ENCODE measurements around the gene RALY. TPM values are rescaled to one million over a fixed set of nuclear protein-coding genes. Genes with fewer than 3 reads are reported as not detected.
A peak's percentile ranks its signal among the peaks of the same experiment; 100 is the strongest.

RALY gene
- total RNA-seq, 1 experiment from 2014 or later: 119 TPM

- Histone ChIP-seq H3K27me3 (ENCODE audit: insufficient read depth, low read length) (no peaks in the 10 kb centered on the region), H3K27ac (ENCODE audit: low read depth, low read length) (no peak overlapping the region), H3K4me1 (ENCODE audit: control insufficient read depth in 1 of 2, insufficient read depth in 2 of 2, low read length in 2 of 2) (no peaks in the 10 kb centered on the region), H3K9me2 (ENCODE audit: insufficient read depth) (no peaks in the 10 kb centered on the region), H2AFZ (ENCODE audit: low read depth, low read length, poor library complexity, severe bottlenecking) (no peak overlapping the region), H3K79me2 (ENCODE audit: insufficient read depth, low read length) (no peaks in the 10 kb centered on the region), H3K36me3 (ENCODE audit: control insufficient read depth in 1 of 2, insufficient read depth in 2 of 2, low read length in 2 of 2) (no peaks in the 10 kb centered on the region), H3K4me2 (ENCODE audit: low read length) (no peak overlapping the region), H3K9me3 (ENCODE audit: control insufficient read depth in 1 of 2, insufficient read depth in 1 of 2, low read depth in 1 of 2, low read length in 2 of 2) (no peaks in the 10 kb centered on the region), H3K4me3 (replicated peaks in 1 of 2; ENCODE audit: low read depth in 1 of 2, low read length in 2 of 2) (no peak overlapping the region), H4K20me1 (ENCODE audit: insufficient read depth) (no peaks in the 10 kb centered on the region), H3K9ac (ENCODE audit: low read length) (no peak overlapping the region)
- BruUV-seq (replicated peaks): no TSS peak
- TF ChIP-seq MAX (IDR thresholded peaks at IDR 0.05) (no peak), ELF1 (IDR thresholded peaks at IDR 0.05; ENCODE audit: borderline replicate concordance, low read depth) (no peak), SP1 (IDR thresholded peaks at IDR 0.05; ENCODE audit: low read depth) (no peak)
- ChIA-PET CTCF (no interaction called here), RAD21 (ENCODE audit: low non-redundant PET in 1 of 2, low total read pairs in 2 of 2, uncharacterized antibody in 2 of 2, unreplicated experiment in 2 of 2) (no interaction called here), POLR2A (no interaction called here)
- intact Hi-C loops (cut with micrococcal nuclease): no loop called here
- ATAC-seq: no peak
- DNase-seq (ENCODE audit: low read depth, low spot score): no peak
Measured at GRCh38 chr20:33981347-33981746, 12.4 kb upstream of the RALY start.

DNA sequence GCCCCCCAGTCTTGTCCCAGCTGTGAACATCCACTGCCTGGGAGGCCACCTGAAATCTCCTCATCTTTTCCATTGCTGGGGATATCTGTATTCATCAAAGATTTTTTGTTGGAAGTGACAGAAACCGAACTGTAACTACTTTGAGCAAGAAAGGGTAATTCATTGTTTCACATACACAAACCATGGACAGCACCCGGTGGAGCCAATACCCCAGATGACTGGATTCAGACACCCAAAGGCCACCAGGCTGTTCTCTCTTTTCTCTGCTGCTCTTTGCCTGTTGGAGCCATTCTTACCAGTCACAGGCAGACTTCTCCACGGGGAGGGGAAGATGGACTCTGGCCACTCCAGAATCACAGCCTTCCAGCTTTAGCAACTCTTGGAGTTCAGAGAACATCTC, 11.7 kb upstream of the RALY start:
- H3K79me2 ChIP-seq (ENCODE audit: insufficient read depth, low read length): no peaks in the 10 kb centered on the region
- H3K9ac ChIP-seq (ENCODE audit: low read length): no peak overlapping the region
- no peaks in the 10 kb centered on the region for H3K4me1 ChIP-seq (ENCODE audit: control insufficient read depth in 1 of 2, insufficient read depth in 2 of 2, low read length in 2 of 2)
- no peak for ATAC-seq
- no peak for TF ChIP-seq FOSL1 (IDR thresholded peaks at IDR 0.05; ENCODE audit: low read depth)
- no peak for TF ChIP-seq CBX3 (IDR thresholded peaks at IDR 0.05; ENCODE audit: low read depth)
- TF ChIP-seq, protein P1, sequence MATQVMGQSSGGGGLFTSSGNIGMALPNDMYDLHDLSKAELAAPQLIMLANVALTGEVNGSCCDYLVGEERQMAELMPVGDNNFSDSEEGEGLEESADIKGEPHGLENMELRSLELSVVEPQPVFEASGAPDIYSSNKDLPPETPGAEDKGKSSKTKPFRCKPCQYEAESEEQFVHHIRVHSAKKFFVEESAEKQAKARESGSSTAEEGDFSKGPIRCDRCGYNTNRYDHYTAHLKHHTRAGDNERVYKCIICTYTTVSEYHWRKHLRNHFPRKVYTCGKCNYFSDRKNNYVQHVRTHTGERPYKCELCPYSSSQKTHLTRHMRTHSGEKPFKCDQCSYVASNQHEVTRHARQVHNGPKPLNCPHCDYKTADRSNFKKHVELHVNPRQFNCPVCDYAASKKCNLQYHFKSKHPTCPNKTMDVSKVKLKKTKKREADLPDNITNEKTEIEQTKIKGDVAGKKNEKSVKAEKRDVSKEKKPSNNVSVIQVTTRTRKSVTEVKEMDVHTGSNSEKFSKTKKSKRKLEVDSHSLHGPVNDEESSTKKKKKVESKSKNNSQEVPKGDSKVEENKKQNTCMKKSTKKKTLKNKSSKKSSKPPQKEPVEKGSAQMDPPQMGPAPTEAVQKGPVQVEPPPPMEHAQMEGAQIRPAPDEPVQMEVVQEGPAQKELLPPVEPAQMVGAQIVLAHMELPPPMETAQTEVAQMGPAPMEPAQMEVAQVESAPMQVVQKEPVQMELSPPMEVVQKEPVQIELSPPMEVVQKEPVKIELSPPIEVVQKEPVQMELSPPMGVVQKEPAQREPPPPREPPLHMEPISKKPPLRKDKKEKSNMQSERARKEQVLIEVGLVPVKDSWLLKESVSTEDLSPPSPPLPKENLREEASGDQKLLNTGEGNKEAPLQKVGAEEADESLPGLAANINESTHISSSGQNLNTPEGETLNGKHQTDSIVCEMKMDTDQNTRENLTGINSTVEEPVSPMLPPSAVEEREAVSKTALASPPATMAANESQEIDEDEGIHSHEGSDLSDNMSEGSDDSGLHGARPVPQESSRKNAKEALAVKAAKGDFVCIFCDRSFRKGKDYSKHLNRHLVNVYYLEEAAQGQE (IDR thresholded peaks at IDR 0.05; ENCODE audit: low read depth): peak; percentile 33
- no peak for TF ChIP-seq CTCF (IDR thresholded peaks at IDR 0.05 in 2 of 3, conservative IDR thresholded peaks at IDR 0.05 in 1 of 3; ENCODE audit: borderline replicate concordance in 1 of 3, insufficient read depth in 1 of 3, low read depth in 2 of 3, low read length in 2 of 3)
- RAD21 ChIA-PET (ENCODE audit: low non-redundant PET in 1 of 2, low total read pairs in 2 of 2, uncharacterized antibody in 2 of 2, unreplicated experiment in 2 of 2): no interaction called here
- no TSS peak for BruUV-seq (replicated peaks)
- H4K20me1 ChIP-seq (ENCODE audit: insufficient read depth): no peaks in the 10 kb centered on the region
- POLR2A ChIA-PET: interaction anchor here (1.3 kb wide), 1 partner anchor 11 kb away, joined by 4 read pairs; no protein-coding TSS in a partner anchor
- CTCF ChIA-PET: no interaction called here
- no peak overlapping the region for H3K4me3 ChIP-seq (replicated peaks in 1 of 2; ENCODE audit: low read depth in 1 of 2, low read length in 2 of 2)
- no peak overlapping the region for H3K4me2 ChIP-seq (ENCODE audit: low read length)
- H2AFZ ChIP-seq (ENCODE audit: low read depth, low read length, poor library complexity, severe bottlenecking): no peak overlapping the region
- H3K9me2 ChIP-seq (ENCODE audit: insufficient read depth): no peaks in the 10 kb centered on the region
- no peak for DNase-seq (ENCODE audit: low read depth, low spot score)
- intact Hi-C loops (cut with micrococcal nuclease): no loop called here
- H3K36me3 ChIP-seq (ENCODE audit: control insufficient read depth in 1 of 2, insufficient read depth in 2 of 2, low read length in 2 of 2): no peaks in the 10 kb centered on the region
- H3K27ac ChIP-seq (ENCODE audit: low read depth, low read length): no peak overlapping the region
- no peaks in the 10 kb centered on the region for H3K9me3 ChIP-seq (ENCODE audit: control insufficient read depth in 1 of 2, insufficient read depth in 1 of 2, low read depth in 1 of 2, low read length in 2 of 2)
- no peaks in the 10 kb centered on the region for H3K27me3 ChIP-seq (ENCODE audit: insufficient read depth, low read length)

Data from HCT116 (cell line).